Tibial nerve (tissue), 3 donors: Measurements from ENCODE around the gene SLC5A7.

Source experiments
- POLR2A ChIP-seq, 2 donors: fragments of 450-650 bp; IDR thresholded peaks; one replicate each; pipeline ENCODE4 v1.6.1; 2017; ENCODE audit warnings: antibody characterized with exemption in 2 of 2, mild to moderate bottlenecking in 2 of 2, moderate library complexity in 2 of 2
- TF ChIP-seq, protein P1 (sequence below), 5 experiments: fragments of 200-600 bp in 3 of 5; fragments of 450-650 bp in 2 of 5; sonication (generic) in 3 of 5; IDR thresholded peaks; one replicate each; pipeline ENCODE4 v1.5.1; 2016 to 2019; ENCODE audit warnings: antibody characterized with exemption in 5 of 5, mild to moderate bottlenecking in 3 of 5, moderate library complexity in 2 of 5

DNA sequence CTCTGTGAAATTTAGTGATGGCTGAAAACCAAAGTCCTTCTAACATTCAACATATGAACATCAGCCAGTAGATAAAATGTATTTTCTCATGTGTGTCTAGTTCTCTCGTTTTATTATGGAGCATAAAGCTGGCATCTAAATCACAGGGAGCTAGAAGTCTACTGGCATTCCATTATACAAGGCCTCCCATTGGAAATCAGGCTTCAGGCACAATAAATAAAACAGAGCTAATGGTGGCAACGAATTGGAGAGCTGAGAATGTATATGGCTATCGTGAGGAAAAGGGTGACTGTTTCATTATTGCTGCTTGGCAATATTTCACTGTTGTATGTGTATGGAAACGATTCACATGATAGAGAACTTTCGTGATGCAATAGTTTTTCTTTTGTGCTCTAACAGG lies 62.4 kb downstream of the SLC5A7 start:
- TF ChIP-seq POLR2A (IDR thresholded peaks at IDR 0.05), result no peak
- TF ChIP-seq, protein P1, sequence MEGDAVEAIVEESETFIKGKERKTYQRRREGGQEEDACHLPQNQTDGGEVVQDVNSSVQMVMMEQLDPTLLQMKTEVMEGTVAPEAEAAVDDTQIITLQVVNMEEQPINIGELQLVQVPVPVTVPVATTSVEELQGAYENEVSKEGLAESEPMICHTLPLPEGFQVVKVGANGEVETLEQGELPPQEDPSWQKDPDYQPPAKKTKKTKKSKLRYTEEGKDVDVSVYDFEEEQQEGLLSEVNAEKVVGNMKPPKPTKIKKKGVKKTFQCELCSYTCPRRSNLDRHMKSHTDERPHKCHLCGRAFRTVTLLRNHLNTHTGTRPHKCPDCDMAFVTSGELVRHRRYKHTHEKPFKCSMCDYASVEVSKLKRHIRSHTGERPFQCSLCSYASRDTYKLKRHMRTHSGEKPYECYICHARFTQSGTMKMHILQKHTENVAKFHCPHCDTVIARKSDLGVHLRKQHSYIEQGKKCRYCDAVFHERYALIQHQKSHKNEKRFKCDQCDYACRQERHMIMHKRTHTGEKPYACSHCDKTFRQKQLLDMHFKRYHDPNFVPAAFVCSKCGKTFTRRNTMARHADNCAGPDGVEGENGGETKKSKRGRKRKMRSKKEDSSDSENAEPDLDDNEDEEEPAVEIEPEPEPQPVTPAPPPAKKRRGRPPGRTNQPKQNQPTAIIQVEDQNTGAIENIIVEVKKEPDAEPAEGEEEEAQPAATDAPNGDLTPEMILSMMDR (IDR thresholded peaks at IDR 0.05), result no peak
